OCI-LY1 (cell line): Measurements from ENCODE around the gene C3orf49.

Source experiments
- CTCF ChIP-seq: fragments of 200-600 bp; sonication (generic), shearing (Covaris generic); IDR thresholded peaks from 2 replicates; pipeline ENCODE4 v1.5.1; 2017; ENCODE audit warnings: mild to moderate bottlenecking, antibody characterized with exemption, low read length, moderate library complexity, mixed read lengths
- EZH2 ChIP-seq: fragments of 200-600 bp; sonication (generic), shearing (Covaris generic); IDR thresholded peaks from 2 replicates; pipeline ENCODE4 v1.8.0; 2017; ENCODE audit warnings: borderline replicate concordance, mixed run types, mild to moderate bottlenecking, antibody characterized with exemption, low read length, moderate library complexity, mixed read lengths

DNA sequence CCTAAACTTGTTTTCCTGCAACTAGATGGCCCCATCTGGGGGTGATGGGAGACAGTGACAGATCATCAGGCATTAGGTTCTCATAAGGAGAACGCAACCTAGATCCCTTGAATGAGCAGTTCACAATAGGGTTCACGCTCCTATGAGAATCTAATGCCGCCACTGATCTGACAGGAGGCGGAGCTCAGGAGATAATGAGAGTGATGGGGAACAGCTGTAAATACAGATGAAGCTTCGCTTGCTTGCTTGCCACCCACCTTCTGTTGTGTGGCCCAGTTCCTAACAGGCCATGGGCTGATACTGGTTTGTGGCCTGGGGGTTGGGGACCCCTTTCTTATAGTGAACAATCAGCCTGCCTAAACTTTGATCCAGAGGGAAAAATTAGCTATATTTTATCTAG lies 15.2 kb upstream of the C3orf49 start:
- TF ChIP-seq CTCF = no peak
- TF ChIP-seq EZH2 = no peak
